ENCODE data around the gene CFDP1. TPM values are rescaled to one million over a fixed set of nuclear protein-coding genes. Genes with fewer than 3 reads are reported as not detected.

Gene CFDP1
- total and polyA plus RNA-seq, 2 of the 13 experiments (the other 11 are each of a cell fraction or from before 2014, with no cell fraction given), result 78.6 to 153 TPM

GRCh38 chr16:75432828-75433731 is at the start of gene CFDP1 (continued):
- TF ChIP-seq ZNF564 (CRISPR knock-in tag; IDR thresholded peaks at IDR 0.05) (peak; percentile 90), HOXA5 (CRISPR knock-in tag; IDR thresholded peaks at IDR 0.05) (peak; percentile 42; the same call in 1 of the 2 replicates), GLMP (CRISPR knock-in tag; IDR thresholded peaks at IDR 0.05; ENCODE audit: borderline replicate concordance) (no peak), ASH2L (IDR thresholded peaks at IDR 0.05; ENCODE audit: insufficient read length, low read depth, low read length) (peak; percentile 88), AGO2 (optimal IDR thresholded peaks at IDR 0.05; ENCODE audit: low read depth, low read length) (peak; percentile 94), ATAD3A (CRISPR knock-in tag; IDR thresholded peaks at IDR 0.05) (no peak), CREM (IDR thresholded peaks at IDR 0.05) (peak; percentile 95), CREM (CRISPR knock-in tag; IDR thresholded peaks at IDR 0.05) (0 out of 2 replicates have a peak, but pooled peaks have one; percentile 9), ZNF441 (CRISPR knock-in tag; IDR thresholded peaks at IDR 0.05; ENCODE audit: borderline replicate concordance) (peak; percentile 91), ZNF318 (CRISPR knock-in tag; IDR thresholded peaks at IDR 0.05) (peak; percentile 84; the same call in 1 of the 2 replicates), CERS6 (CRISPR knock-in tag; IDR thresholded peaks at IDR 0.05) (peak; percentile 16; the same call in 1 of the 2 replicates), DBP (CRISPR knock-in tag; IDR thresholded peaks at IDR 0.05; ENCODE audit: not compliant biosample characterization) (peak; percentile 85), NFIC (IDR thresholded peaks at IDR 0.05; ENCODE audit: low read length) (no peak), HNRNPH1 (optimal IDR thresholded peaks at IDR 0.05; ENCODE audit: low read depth, low read length) (no peak), PHF8 (CRISPR knock-in tag; IDR thresholded peaks at IDR 0.05) (peak; percentile 89), HOXA9 (CRISPR knock-in tag; IDR thresholded peaks at IDR 0.05; ENCODE audit: borderline replicate concordance) (peak; percentile 94), ZNF292 (CRISPR knock-in tag; IDR thresholded peaks at IDR 0.05; ENCODE audit: borderline replicate concordance, low read depth) (peak; percentile 71; the same call in 1 of the 2 replicates), NFRKB (IDR thresholded peaks at IDR 0.05) (no peak)

Data from HepG2 (cell line).